MM.1S (cell line): ENCODE data around the gene MRPS5.

Experiments used
- DNase-seq: peaks from one replicate; pipeline ENCODE4 v3.0.0-alpha.2; 2015
- H2AFZ ChIP-seq: fragments of 300-600 bp; sonication (generic); 2 replicates; pipeline ENCODE4 v1.6.0; 2016; ENCODE audit warnings: antibody characterized with exemption, low read length
- H3F3A ChIP-seq: fragments of 300-600 bp; sonication (generic); 2 replicates; pipeline ENCODE4 v1.6.1; 2016; ENCODE audit warnings: mild to moderate bottlenecking, antibody characterized with exemption, low read length, moderate library complexity, mixed read lengths; ENCODE audit not compliant: insufficient read depth
- H3K27ac ChIP-seq: fragments of 300-600 bp; sonication (generic); 2 replicates; pipeline ENCODE4 v1.5.1; 2016; ENCODE audit warnings: mild to moderate bottlenecking, low read length
- H3K27me3 ChIP-seq: fragments of 300-600 bp; sonication (generic); replicated peaks from 2 replicates; pipeline ENCODE4 v1.6.0; 2016; ENCODE audit warnings: low read length; ENCODE audit not compliant: insufficient read depth
- H3K36me3 ChIP-seq: fragments of 300-600 bp; sonication (generic); replicated peaks from 2 replicates; pipeline ENCODE4 v1.6.1; 2016; ENCODE audit warnings: mild to moderate bottlenecking, low read length, mixed read lengths; ENCODE audit not compliant: insufficient read depth
- H3K4me1 ChIP-seq: fragments of 300-600 bp; sonication (generic); 2 replicates; pipeline ENCODE4 v1.6.1; 2016; ENCODE audit warnings: low read length, mixed read lengths
- H3K4me2 ChIP-seq: fragments of 300-600 bp; sonication (generic); 2 replicates; pipeline ENCODE4 v1.6.0; 2016; ENCODE audit warnings: low read depth, low read length
- H3K4me3 ChIP-seq: fragments of 300-600 bp; sonication (generic); 2 replicates; pipeline ENCODE4 v1.5.1; 2016; ENCODE audit warnings: low read length, mixed read lengths
- H3K79me2 ChIP-seq: fragments of 300-600 bp; sonication (generic); 2 replicates; pipeline ENCODE4 v1.6.1; 2016; ENCODE audit warnings: mixed run types, low read length, mixed read lengths
- H3K9ac ChIP-seq: fragments of 300-600 bp; sonication (generic); 2 replicates; pipeline ENCODE4 v1.6.1; 2016; ENCODE audit warnings: low read length, mixed read lengths
- H3K9me2 ChIP-seq: fragments of 300-600 bp; sonication (generic); replicated peaks from 2 replicates; pipeline ENCODE4 v1.6.1; 2016; ENCODE audit warnings: mild to moderate bottlenecking, low read length, mixed read lengths; ENCODE audit not compliant: insufficient read depth
- H3K9me3 ChIP-seq: fragments of 300-600 bp; sonication (generic); replicated peaks from 2 replicates; pipeline ENCODE4 v1.6.1; 2016; ENCODE audit warnings: mild to moderate bottlenecking, low read length, mixed read lengths; ENCODE audit not compliant: insufficient read depth
- H4K20me1 ChIP-seq: fragments of 300-600 bp; sonication (generic); 2 replicates; pipeline ENCODE4 v1.6.1; 2016; ENCODE audit warnings: mild to moderate bottlenecking, low read length, moderate library complexity, mixed read lengths; ENCODE audit not compliant: insufficient read depth
- CTCF ChIP-seq: fragments of 300-600 bp; sonication (generic); IDR thresholded peaks from 2 replicates; pipeline ENCODE4 v1.5.1; 2016; ENCODE audit warnings: antibody characterized with exemption, low read length, mixed read lengths
- EZH2 ChIP-seq: fragments of 300-600 bp; sonication (generic); optimal IDR thresholded peaks from 2 replicates; pipeline ENCODE3; 2017; ENCODE audit warnings: low read depth, mild to moderate bottlenecking, antibody characterized with exemption, low read length, mixed read lengths
- EZH2phosphoT487 ChIP-seq: fragments of 300-600 bp; sonication (generic); IDR thresholded peaks from 2 replicates; pipeline ENCODE4 v1.6.1; 2018; ENCODE audit warnings: antibody characterized with exemption, low read length

The MRPS5 gene

GRCh38 chr2:95048825-95049682 lies 72.6 kb downstream of the MRPS5 start:
- no peak for DNase-seq
- H3K36me3 ChIP-seq = no peaks in the 10 kb centered on the region
- TF ChIP-seq EZH2 = no peak
- no peak for TF ChIP-seq EZH2phosphoT487
- no peak for TF ChIP-seq CTCF
- no peak overlapping the region for H2AFZ ChIP-seq
- H3K27ac ChIP-seq = no peak overlapping the region
- no peak overlapping the region for H3K9ac ChIP-seq
- no peaks in the 10 kb centered on the region for H3F3A ChIP-seq
- no peaks in the 10 kb centered on the region for H4K20me1 ChIP-seq
- no peak overlapping the region for H3K4me2 ChIP-seq
- no peaks in the 10 kb centered on the region for H3K27me3 ChIP-seq
- H3K79me2 ChIP-seq = no peaks in the 10 kb centered on the region
- no peaks in the 10 kb centered on the region for H3K9me3 ChIP-seq
- H3K4me1 ChIP-seq = no peaks in the 10 kb centered on the region
- no peak overlapping the region for H3K4me3 ChIP-seq
- no peaks in the 10 kb centered on the region for H3K9me2 ChIP-seq

- Histone ChIP-seq H3F3A (no peaks in the 10 kb centered on the region), H3K27ac (no peak overlapping the region), H3K79me2 (no peaks in the 10 kb centered on the region), H3K4me2 (no peak overlapping the region), H3K9ac (no peak overlapping the region), H3K4me1 (no peaks in the 10 kb centered on the region), H3K9me2 (no peaks in the 10 kb centered on the region), H3K4me3 (no peak overlapping the region), H3K27me3 (no peaks in the 10 kb centered on the region), H3K9me3 (no peaks in the 10 kb centered on the region), H4K20me1 (no peaks in the 10 kb centered on the region), H2AFZ (no peak overlapping the region), H3K36me3 (no peaks in the 10 kb centered on the region)
- DNase-seq = no peak
- no peak for TF ChIP-seq EZH2
- TF ChIP-seq EZH2phosphoT487 = no peak
- no peak for TF ChIP-seq CTCF
Observed at GRCh38 chr2:95047629-95048510, 73.7 kb downstream of the MRPS5 start.

- DNase-seq = no peak
- Histone ChIP-seq H3K4me1 (no peaks in the 10 kb centered on the region), H3K4me3 (no peak overlapping the region), H3K27ac (no peak overlapping the region), H3K27me3 (no peaks in the 10 kb centered on the region), H2AFZ (no peak overlapping the region), H3K4me2 (no peak overlapping the region), H3F3A (no peaks in the 10 kb centered on the region), H3K79me2 (no peaks in the 10 kb centered on the region), H4K20me1 (no peaks in the 10 kb centered on the region), H3K9ac (no peak overlapping the region), H3K36me3 (no peaks in the 10 kb centered on the region), H3K9me2 (no peaks in the 10 kb centered on the region), H3K9me3 (no peaks in the 10 kb centered on the region)
- TF ChIP-seq CTCF (no peak), EZH2phosphoT487 (no peak)
Observed at GRCh38 chr2:95046371-95047112, 75.1 kb downstream of the MRPS5 start.
